ENCODE data around the gene SPNS2. TPM values are rescaled to one million over a fixed set of nuclear protein-coding genes. Genes with fewer than 3 reads are reported as not detected.

The SPNS2 gene
- total RNA-seq, 1 experiment from 2014 or later = 2.6 TPM

DNA sequence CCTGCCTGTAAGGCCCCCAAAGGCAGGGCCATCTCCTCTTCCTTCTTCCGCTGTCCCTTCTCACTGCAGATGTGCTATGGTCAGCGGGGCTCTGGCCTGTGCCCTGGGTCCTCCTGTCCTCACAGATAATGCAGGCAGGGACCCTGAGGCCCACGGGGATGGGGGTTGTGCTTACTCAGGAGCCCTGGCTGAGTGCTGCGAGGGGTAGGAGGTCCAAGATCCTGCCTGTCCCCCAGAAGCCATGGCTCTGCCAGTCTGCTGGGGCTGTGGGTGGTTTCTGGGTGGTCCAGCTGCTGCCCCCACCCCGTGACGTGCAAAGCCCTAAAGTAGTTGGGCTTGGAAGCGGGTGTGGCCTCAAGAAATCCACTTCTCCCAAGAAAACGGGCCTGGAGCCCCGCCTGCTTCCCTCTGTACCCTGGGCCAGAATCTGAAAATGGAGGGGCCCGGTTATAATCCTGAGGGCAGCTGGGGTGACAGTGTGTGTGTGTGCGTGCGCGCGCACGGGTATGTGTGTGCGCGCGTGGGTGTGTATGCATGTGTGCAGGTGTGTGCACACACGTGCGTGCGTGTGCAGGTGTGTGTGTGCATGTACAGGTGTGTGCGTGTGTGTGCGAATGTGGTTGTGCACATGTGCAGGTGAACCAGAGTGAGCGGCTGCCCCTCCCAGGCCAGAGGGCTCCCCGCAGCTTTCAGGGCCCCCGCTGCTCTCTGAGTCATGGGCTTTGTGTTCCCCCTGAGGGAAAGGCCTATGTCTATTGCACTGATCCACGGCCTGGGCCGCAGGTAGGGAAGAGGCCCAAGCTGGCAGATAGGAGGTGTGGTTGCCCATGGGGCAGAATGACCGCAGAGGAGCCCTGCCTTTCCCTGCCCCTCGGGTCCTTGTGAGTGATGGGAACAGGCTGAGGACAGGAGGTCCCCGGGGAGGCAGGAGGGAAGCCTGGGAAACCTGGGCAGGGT is 13.8 kb downstream of the SPNS2 start:
- POLR2A ChIA-PET (ENCODE audit: unreplicated experiment) = no interaction called here
- H3K4me3 ChIP-seq (ENCODE audit: low read length) = no peak overlapping the region
- no peaks in the 10 kb centered on the region for H3K9me2 ChIP-seq (replicated peaks; ENCODE audit: low read length)
- ATAC-seq (no peak), DNase-seq (no peak)
- no peak overlapping the region for H3K9ac ChIP-seq (ENCODE audit: low read length)
- BruUV-seq (replicated peaks) = no TSS peak
- H3K79me2 ChIP-seq (ENCODE audit: low read length) = no peaks in the 10 kb centered on the region
- no peaks in the 10 kb centered on the region for H4K20me1 ChIP-seq (ENCODE audit: low read length)
- TF ChIP-seq, protein P1, sequence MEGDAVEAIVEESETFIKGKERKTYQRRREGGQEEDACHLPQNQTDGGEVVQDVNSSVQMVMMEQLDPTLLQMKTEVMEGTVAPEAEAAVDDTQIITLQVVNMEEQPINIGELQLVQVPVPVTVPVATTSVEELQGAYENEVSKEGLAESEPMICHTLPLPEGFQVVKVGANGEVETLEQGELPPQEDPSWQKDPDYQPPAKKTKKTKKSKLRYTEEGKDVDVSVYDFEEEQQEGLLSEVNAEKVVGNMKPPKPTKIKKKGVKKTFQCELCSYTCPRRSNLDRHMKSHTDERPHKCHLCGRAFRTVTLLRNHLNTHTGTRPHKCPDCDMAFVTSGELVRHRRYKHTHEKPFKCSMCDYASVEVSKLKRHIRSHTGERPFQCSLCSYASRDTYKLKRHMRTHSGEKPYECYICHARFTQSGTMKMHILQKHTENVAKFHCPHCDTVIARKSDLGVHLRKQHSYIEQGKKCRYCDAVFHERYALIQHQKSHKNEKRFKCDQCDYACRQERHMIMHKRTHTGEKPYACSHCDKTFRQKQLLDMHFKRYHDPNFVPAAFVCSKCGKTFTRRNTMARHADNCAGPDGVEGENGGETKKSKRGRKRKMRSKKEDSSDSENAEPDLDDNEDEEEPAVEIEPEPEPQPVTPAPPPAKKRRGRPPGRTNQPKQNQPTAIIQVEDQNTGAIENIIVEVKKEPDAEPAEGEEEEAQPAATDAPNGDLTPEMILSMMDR (conservative IDR thresholded peaks at IDR 0.05; ENCODE audit: low read depth, low read length) = no peak
- TF ChIP-seq EZH2 (IDR thresholded peaks at IDR 0.05; ENCODE audit: low read length, unreplicated experiment) (no peak), EZH2phosphoT487 (IDR thresholded peaks at IDR 0.05; ENCODE audit: borderline replicate concordance, low read length) (no peak)
- peaks cover 15% of the 10 kb centered on the region for H3K4me1 ChIP-seq (ENCODE audit: insufficient read depth, low read length)
- H3K27ac ChIP-seq (ENCODE audit: low read length) = no peak overlapping the region
- H3K27me3 ChIP-seq (ENCODE audit: low read length) = no peaks in the 10 kb centered on the region
- H3F3A ChIP-seq (ENCODE audit: low read length, unreplicated experiment) = no peaks in the 10 kb centered on the region
- H3K9me3 ChIP-seq (ENCODE audit: low read length) = no peaks in the 10 kb centered on the region
- H2AFZ ChIP-seq (ENCODE audit: low read length) = no peak overlapping the region
- no peak overlapping the region for H3K4me2 ChIP-seq (ENCODE audit: low read length)
- intact Hi-C loops (cut with micrococcal nuclease) = no loop called here
- H3K36me3 ChIP-seq (ENCODE audit: low read depth, low read length) = no peaks in the 10 kb centered on the region
- CTCF ChIA-PET = no interaction called here

GRCh38 chr17:4513113-4514032 is 14.7 kb downstream of the SPNS2 start:
- POLR2A ChIA-PET (ENCODE audit: unreplicated experiment) = no interaction called here
- Histone ChIP-seq H3K4me2 (ENCODE audit: low read length) (0 out of 2 replicates have a peak overlapping the region, but pooled peaks have one; percentile 37), H3K27ac (ENCODE audit: low read length) (no peak overlapping the region), H3K9me2 (replicated peaks; ENCODE audit: low read length) (no peaks in the 10 kb centered on the region), H3F3A (ENCODE audit: low read length, unreplicated experiment) (no peaks in the 10 kb centered on the region), H3K79me2 (ENCODE audit: low read length) (no peaks in the 10 kb centered on the region), H2AFZ (ENCODE audit: low read length) (no peak overlapping the region), H3K4me3 (ENCODE audit: low read length) (no peak overlapping the region), H3K9ac (ENCODE audit: low read length) (no peak overlapping the region), H4K20me1 (ENCODE audit: low read length) (no peaks in the 10 kb centered on the region), H3K27me3 (ENCODE audit: low read length) (no peaks in the 10 kb centered on the region), H3K4me1 (ENCODE audit: insufficient read depth, low read length) (peaks cover 15% of the 10 kb centered on the region), H3K9me3 (ENCODE audit: low read length) (no peaks in the 10 kb centered on the region), H3K36me3 (ENCODE audit: low read depth, low read length) (no peaks in the 10 kb centered on the region)
- intact Hi-C loops (cut with micrococcal nuclease) = no loop called here
- TF ChIP-seq EZH2phosphoT487 (IDR thresholded peaks at IDR 0.05; ENCODE audit: borderline replicate concordance, low read length) (no peak), EZH2 (IDR thresholded peaks at IDR 0.05; ENCODE audit: low read length, unreplicated experiment) (no peak)
- TF ChIP-seq, protein P1 (conservative IDR thresholded peaks at IDR 0.05; ENCODE audit: low read depth, low read length) = no peak
- peak; percentile 19 for DNase-seq
- ATAC-seq = no peak
- CTCF ChIA-PET = interaction anchor here (1.0 kb wide), 1 partner anchor 92 kb away, joined by 3 read pairs; no protein-coding TSS in a partner anchor
- no TSS peak for BruUV-seq (replicated peaks)
